ENCODE measurements around the gene COLEC12. TPM values are rescaled to one million over a fixed set of nuclear protein-coding genes. Genes with fewer than 3 reads are reported as not detected.

COLEC12 gene
- total RNA-seq, 1 experiment from 2014 or later: not detected

GRCh38 chr18:475202-476031, 25.1 kb downstream of the COLEC12 start:
- intact Hi-C loops (cut with micrococcal nuclease): loop anchor here (2.0 kb wide), 1 partner anchor 189 kb away; no protein-coding TSS in a partner anchor
- H2AFZ ChIP-seq (ENCODE audit: low read depth, low read length, poor library complexity, severe bottlenecking): no peak overlapping the region
- H3K9me2 ChIP-seq (ENCODE audit: insufficient read depth): no peaks in the 10 kb centered on the region
- peak overlapping the region; percentile 44 for H3K4me2 ChIP-seq (ENCODE audit: low read length)
- H3K36me3 ChIP-seq (ENCODE audit: control insufficient read depth in 1 of 2, insufficient read depth in 2 of 2, low read length in 2 of 2): no peaks in the 10 kb centered on the region
- BruUV-seq (replicated peaks): no TSS peak
- no peaks in the 10 kb centered on the region for H3K9me3 ChIP-seq (ENCODE audit: control insufficient read depth in 1 of 2, insufficient read depth in 1 of 2, low read depth in 1 of 2, low read length in 2 of 2)
- H3K9ac ChIP-seq (ENCODE audit: low read length): no peak overlapping the region
- H3K4me3 ChIP-seq (replicated peaks in 1 of 2; ENCODE audit: low read depth in 1 of 2, low read length in 2 of 2): no peak overlapping the region
- ATAC-seq: peak; percentile 49; the same call in 1 of the 2 replicates
- no peaks in the 10 kb centered on the region for H3K27me3 ChIP-seq (ENCODE audit: insufficient read depth, low read length)
- ChIA-PET RAD21 (ENCODE audit: low non-redundant PET in 1 of 2, low total read pairs in 2 of 2, uncharacterized antibody in 2 of 2, unreplicated experiment in 2 of 2) (no interaction called here), POLR2A (no interaction called here), CTCF (interaction anchor here (1.1 to 1.3 kb wide), 3 partner anchors 14 to 208 kb away, joined by 3 read pairs; partner anchors contain the start of gene THOC1)
- H3K79me2 ChIP-seq (ENCODE audit: insufficient read depth, low read length): no peaks in the 10 kb centered on the region
- H3K27ac ChIP-seq (ENCODE audit: low read depth, low read length): no peak overlapping the region
- H3K4me1 ChIP-seq (ENCODE audit: control insufficient read depth in 1 of 2, insufficient read depth in 2 of 2, low read length in 2 of 2): peaks cover 0 to 7% of the 10 kb centered on the region in 2 experiments; a peak in 1 of 4 replicates
- H4K20me1 ChIP-seq (ENCODE audit: insufficient read depth): no peaks in the 10 kb centered on the region
- TF ChIP-seq FOSL1 (IDR thresholded peaks at IDR 0.05; ENCODE audit: low read depth) (no peak), CBX3 (IDR thresholded peaks at IDR 0.05; ENCODE audit: low read depth) (no peak), ELF1 (IDR thresholded peaks at IDR 0.05; ENCODE audit: borderline replicate concordance, low read depth) (no peak), POLR2AphosphoS5 (IDR thresholded peaks at IDR 0.05; ENCODE audit: low read depth, low read length) (no peak), CEBPB (IDR thresholded peaks at IDR 0.05; ENCODE audit: low read depth) (no peak), ZNF274 (IDR thresholded peaks at IDR 0.05; ENCODE audit: low read depth, low read length) (no peak)
- DNase-seq (ENCODE audit: low read depth, low spot score): no peak

- no peak overlapping the region for H3K9ac ChIP-seq (ENCODE audit: low read length)
- BruUV-seq (replicated peaks): no TSS peak
- H3K4me1 ChIP-seq (ENCODE audit: control insufficient read depth in 1 of 2, insufficient read depth in 2 of 2, low read length in 2 of 2): peaks cover 0 to 7% of the 10 kb centered on the region in 2 experiments; a peak in 1 of 4 replicates
- no peaks in the 10 kb centered on the region for H3K9me3 ChIP-seq (ENCODE audit: control insufficient read depth in 1 of 2, insufficient read depth in 1 of 2, low read depth in 1 of 2, low read length in 2 of 2)
- no peak overlapping the region for H3K4me2 ChIP-seq (ENCODE audit: low read length)
- intact Hi-C loops (cut with micrococcal nuclease): no loop called here
- POLR2A ChIA-PET: no interaction called here
- TF ChIP-seq SIN3A (IDR thresholded peaks at IDR 0.05; ENCODE audit: low read depth) (no peak), POLR2A (IDR thresholded peaks at IDR 0.05; ENCODE audit: borderline replicate concordance, extremely low read depth, insufficient read depth, insufficient read length) (no peak), FOSL1 (IDR thresholded peaks at IDR 0.05; ENCODE audit: low read depth) (no peak), ELF1 (IDR thresholded peaks at IDR 0.05; ENCODE audit: borderline replicate concordance, low read depth) (no peak), ATF3 (IDR thresholded peaks at IDR 0.05) (no peak), CTCF (IDR thresholded peaks at IDR 0.05 in 2 of 3, conservative IDR thresholded peaks at IDR 0.05 in 1 of 3; ENCODE audit: borderline replicate concordance in 1 of 3, insufficient read depth in 1 of 3, low read depth in 2 of 3, low read length in 2 of 3) (no peak), POLR2AphosphoS5 (IDR thresholded peaks at IDR 0.05; ENCODE audit: low read depth, low read length) (no peak), EZH2 (IDR thresholded peaks at IDR 0.05) (no peak), ZFX (IDR thresholded peaks at IDR 0.05) (no peak), REST (IDR thresholded peaks at IDR 0.05; ENCODE audit: low read depth) (no peak)
- H3K9me2 ChIP-seq (ENCODE audit: insufficient read depth): no peaks in the 10 kb centered on the region
- RAD21 ChIA-PET (ENCODE audit: low non-redundant PET in 1 of 2, low total read pairs in 2 of 2, uncharacterized antibody in 2 of 2, unreplicated experiment in 2 of 2): no interaction called here
- no peak for DNase-seq (ENCODE audit: low read depth, low spot score)
- no peak overlapping the region for H3K27ac ChIP-seq (ENCODE audit: low read depth, low read length)
- CTCF ChIA-PET: interaction anchor here (1.3 kb wide), 1 partner anchor 19 kb away, joined by 3 read pairs; no protein-coding TSS in a partner anchor
- ATAC-seq: no peak
- H3K4me3 ChIP-seq (replicated peaks in 1 of 2; ENCODE audit: low read depth in 1 of 2, low read length in 2 of 2): no peak overlapping the region
- H2AFZ ChIP-seq (ENCODE audit: low read depth, low read length, poor library complexity, severe bottlenecking): no peak overlapping the region
- H3K36me3 ChIP-seq (ENCODE audit: control insufficient read depth in 1 of 2, insufficient read depth in 2 of 2, low read length in 2 of 2): no peaks in the 10 kb centered on the region
- H4K20me1 ChIP-seq (ENCODE audit: insufficient read depth): no peaks in the 10 kb centered on the region
- no peaks in the 10 kb centered on the region for H3K27me3 ChIP-seq (ENCODE audit: insufficient read depth, low read length)
- no peaks in the 10 kb centered on the region for H3K79me2 ChIP-seq (ENCODE audit: insufficient read depth, low read length)
Measured at GRCh38 chr18:474416-474815, 26.1 kb downstream of the COLEC12 start.

Measured in HCT116 (cell line).